BJ (cell line): ENCODE measurements around the gene RHBDD1. TPM values are rescaled to one million over a fixed set of nuclear protein-coding genes. Genes with fewer than 3 reads are reported as not detected.

Source experiments
- CTCF ChIA-PET: fragments of 350-600 bp; formaldehyde crosslinking; extraction: SDS; loops from one replicate; lab custom pipeline; 2021; ENCODE audit warnings: antibody characterized with exemption, inconsistent platforms; lab: Yijun Ruan, JAX
- POLR2A ChIA-PET: fragments of 300-600 bp; sonication (Branson Sonifier 250); formaldehyde crosslinking; extraction: SDS; loops from one replicate; lab custom pipeline; 2021; ENCODE audit warnings: antibody characterized with exemption; lab: Charles Lee
- DNase-seq: peaks from one replicate; pipeline ENCODE4 v3.0.0-alpha.2; 2011; ENCODE audit warnings: low read depth
- H3K27me3 ChIP-seq: 2 replicates; pipeline ENCODE4 v1.6.0; 2011; ENCODE audit warnings: low read length; ENCODE audit not compliant: control insufficient read depth, insufficient read depth
- H3K36me3 ChIP-seq: 2 replicates; pipeline ENCODE4 v1.5.1; 2011; ENCODE audit warnings: low read length; ENCODE audit not compliant: control insufficient read depth, insufficient read depth
- H3K4me3 ChIP-seq: 2 replicates; pipeline ENCODE4 v1.5.1; 2011; ENCODE audit warnings: low read depth, mild to moderate bottlenecking, control low read depth, low read length
- polyA plus RNA-seq: library from polyadenylated mRNA; depleted of rRNA; stranded (reverse); fragments of >200 nt; gene quantifications from 2 replicates; pipeline ENCODE4 v1.2.3, GENCODE V29; 2011
- TF ChIP-seq, protein P1 (sequence below): IDR thresholded peaks from 2 replicates; pipeline ENCODE4 v1.5.1; 2011; ENCODE audit warnings: low read depth, mild to moderate bottlenecking, control low read depth, inconsistent platforms, low read length, moderate library complexity; ENCODE audit not compliant: insufficient read depth

RHBDD1 gene
- polyA plus RNA-seq, 1 experiment = 29.2 TPM

DNA sequence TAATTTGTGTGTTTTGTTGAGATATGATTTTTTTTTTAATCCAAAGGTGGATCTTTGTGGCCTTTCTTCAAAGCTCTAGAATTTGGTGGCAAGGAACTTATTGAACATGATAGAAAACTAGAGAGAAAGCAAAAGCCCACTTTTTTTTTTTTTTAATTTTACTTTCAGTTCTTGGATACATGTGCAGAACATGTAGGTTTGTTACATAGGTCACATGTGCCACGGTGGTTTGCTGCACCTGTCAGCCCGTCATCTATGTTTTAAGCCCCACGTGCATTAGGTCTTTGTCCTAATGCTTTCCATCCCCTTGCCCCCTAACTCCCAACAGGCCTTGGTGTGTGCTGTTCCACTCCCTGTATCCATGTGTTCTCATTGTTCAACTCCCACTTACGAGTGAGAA is 135.9 kb downstream of the RHBDD1 start:
- TF ChIP-seq, protein P1, sequence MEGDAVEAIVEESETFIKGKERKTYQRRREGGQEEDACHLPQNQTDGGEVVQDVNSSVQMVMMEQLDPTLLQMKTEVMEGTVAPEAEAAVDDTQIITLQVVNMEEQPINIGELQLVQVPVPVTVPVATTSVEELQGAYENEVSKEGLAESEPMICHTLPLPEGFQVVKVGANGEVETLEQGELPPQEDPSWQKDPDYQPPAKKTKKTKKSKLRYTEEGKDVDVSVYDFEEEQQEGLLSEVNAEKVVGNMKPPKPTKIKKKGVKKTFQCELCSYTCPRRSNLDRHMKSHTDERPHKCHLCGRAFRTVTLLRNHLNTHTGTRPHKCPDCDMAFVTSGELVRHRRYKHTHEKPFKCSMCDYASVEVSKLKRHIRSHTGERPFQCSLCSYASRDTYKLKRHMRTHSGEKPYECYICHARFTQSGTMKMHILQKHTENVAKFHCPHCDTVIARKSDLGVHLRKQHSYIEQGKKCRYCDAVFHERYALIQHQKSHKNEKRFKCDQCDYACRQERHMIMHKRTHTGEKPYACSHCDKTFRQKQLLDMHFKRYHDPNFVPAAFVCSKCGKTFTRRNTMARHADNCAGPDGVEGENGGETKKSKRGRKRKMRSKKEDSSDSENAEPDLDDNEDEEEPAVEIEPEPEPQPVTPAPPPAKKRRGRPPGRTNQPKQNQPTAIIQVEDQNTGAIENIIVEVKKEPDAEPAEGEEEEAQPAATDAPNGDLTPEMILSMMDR = no peak
- Histone ChIP-seq H3K27me3 (no peaks in the 10 kb centered on the region), H3K4me3 (no peak overlapping the region), H3K36me3 (no peaks in the 10 kb centered on the region)
- no peak for DNase-seq
- POLR2A ChIA-PET = no interaction called here
- CTCF ChIA-PET = interaction anchor here (0.6 to 0.9 kb wide), 4 partner anchors 9 to 1207 kb away, joined by 3 to 4 read pairs (median 3); no protein-coding TSS in a partner anchor

GRCh38 chr2:226973816-226974215 is 138.0 kb downstream of the RHBDD1 start:
- no peak overlapping the region for H3K4me3 ChIP-seq
- CTCF ChIA-PET = no interaction called here
- no peak for DNase-seq
- POLR2A ChIA-PET = no interaction called here
- TF ChIP-seq, protein P1 = no peak
- H3K36me3 ChIP-seq = no peaks in the 10 kb centered on the region
- H3K27me3 ChIP-seq = no peaks in the 10 kb centered on the region

DNA sequence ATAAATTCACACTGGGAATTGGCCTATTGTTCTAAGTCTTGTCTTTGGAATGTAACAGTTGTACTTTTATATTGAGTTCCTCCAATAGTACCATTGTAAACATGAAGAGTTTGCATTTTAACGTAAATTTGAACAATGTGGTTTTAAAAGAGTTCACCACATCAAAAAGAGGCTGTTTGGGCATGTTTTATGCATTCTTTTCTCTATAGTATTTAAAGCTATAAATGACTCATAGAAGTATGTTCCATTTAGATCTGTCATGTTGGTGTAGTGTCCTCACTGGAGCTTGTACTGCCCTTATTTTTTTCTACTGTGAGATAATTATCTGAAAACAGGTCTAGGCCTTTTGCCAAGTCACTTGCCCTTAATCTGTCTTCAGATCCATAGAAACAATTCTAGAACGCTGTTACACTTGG is 141.9 kb downstream of the RHBDD1 start:
- ChIA-PET CTCF (interaction anchor here (0.8 kb wide), 1 partner anchor 175 kb away, joined by 3 read pairs; no protein-coding TSS in a partner anchor), POLR2A (no interaction called here)
- H3K27me3 ChIP-seq = no peaks in the 10 kb centered on the region
- TF ChIP-seq, protein P1 = no peak
- H3K36me3 ChIP-seq = no peaks in the 10 kb centered on the region
- no peak for DNase-seq
- no peak overlapping the region for H3K4me3 ChIP-seq

GRCh38 chr2:226978300-226978699 is 142.4 kb downstream of the RHBDD1 start:
- POLR2A ChIA-PET = interaction anchor here (0.6 kb wide), 1 partner anchor 179 kb away, joined by 16 read pairs; the partner anchor contains the start of gene IRS1
- CTCF ChIA-PET = interaction anchor here (0.8 to 1.2 kb wide), 4 partner anchors 163 to 1309 kb away, joined by 3 to 4 read pairs (median 3); no protein-coding TSS in a partner anchor
- Histone ChIP-seq H3K27me3 (no peaks in the 10 kb centered on the region), H3K36me3 (no peaks in the 10 kb centered on the region), H3K4me3 (no peak overlapping the region)
- TF ChIP-seq, protein P1 = no peak
- no peak for DNase-seq

GRCh38 chr2:226979004-226979403 is 143.2 kb downstream of the RHBDD1 start:
- CTCF ChIA-PET = interaction anchor here (0.6 to 1.2 kb wide), 5 partner anchors 164 to 1309 kb away, joined by 3 to 4 read pairs (median 3); no protein-coding TSS in a partner anchor
- DNase-seq = no peak
- H3K4me3 ChIP-seq = no peak overlapping the region
- TF ChIP-seq, protein P1 = no peak
- no peaks in the 10 kb centered on the region for H3K36me3 ChIP-seq
- no peaks in the 10 kb centered on the region for H3K27me3 ChIP-seq
- POLR2A ChIA-PET = interaction anchor here (0.6 kb wide), 1 partner anchor 179 kb away, joined by 16 read pairs; the partner anchor contains the start of gene IRS1
